WTC11 (cell line): Measurements from ENCODE around the gene TXNL4A.

Experiments used
- ATF3 ChIP-seq: sonication (generic); formaldehyde crosslinking; conservative IDR thresholded peaks from 2 replicates; pipeline ENCODE4 v1.8.1; 2022; ENCODE audit warnings: mild to moderate bottlenecking, missing genetic modification reagents
- JUN ChIP-seq: sonication (generic); formaldehyde crosslinking; IDR thresholded peaks from 2 replicates; pipeline ENCODE4 v1.8.0; 2023; ENCODE audit warnings: mild to moderate bottlenecking, missing genetic modification reagents
- TF ChIP-seq, protein P1 (sequence below): fragments of 200-600 bp; IDR thresholded peaks from 2 replicates; pipeline ENCODE4 v1.8.0; 2022; ENCODE audit warnings: antibody characterized with exemption

- TF ChIP-seq, protein P1, sequence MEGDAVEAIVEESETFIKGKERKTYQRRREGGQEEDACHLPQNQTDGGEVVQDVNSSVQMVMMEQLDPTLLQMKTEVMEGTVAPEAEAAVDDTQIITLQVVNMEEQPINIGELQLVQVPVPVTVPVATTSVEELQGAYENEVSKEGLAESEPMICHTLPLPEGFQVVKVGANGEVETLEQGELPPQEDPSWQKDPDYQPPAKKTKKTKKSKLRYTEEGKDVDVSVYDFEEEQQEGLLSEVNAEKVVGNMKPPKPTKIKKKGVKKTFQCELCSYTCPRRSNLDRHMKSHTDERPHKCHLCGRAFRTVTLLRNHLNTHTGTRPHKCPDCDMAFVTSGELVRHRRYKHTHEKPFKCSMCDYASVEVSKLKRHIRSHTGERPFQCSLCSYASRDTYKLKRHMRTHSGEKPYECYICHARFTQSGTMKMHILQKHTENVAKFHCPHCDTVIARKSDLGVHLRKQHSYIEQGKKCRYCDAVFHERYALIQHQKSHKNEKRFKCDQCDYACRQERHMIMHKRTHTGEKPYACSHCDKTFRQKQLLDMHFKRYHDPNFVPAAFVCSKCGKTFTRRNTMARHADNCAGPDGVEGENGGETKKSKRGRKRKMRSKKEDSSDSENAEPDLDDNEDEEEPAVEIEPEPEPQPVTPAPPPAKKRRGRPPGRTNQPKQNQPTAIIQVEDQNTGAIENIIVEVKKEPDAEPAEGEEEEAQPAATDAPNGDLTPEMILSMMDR, result no peak
- TF ChIP-seq ATF3 (CRISPR knock-in tag), result no peak
- no peak for TF ChIP-seq JUN (CRISPR knock-in tag)
These were observed 29.4 kb downstream of the TXNL4A start for GRCh38 chr18:79958981-79959380.
